DND-41 (cell line): ENCODE results near the gene GNAO1.

Experiments used
- EZH2 ChIP-seq: IDR thresholded peaks from 3 replicates; pipeline ENCODE4 v1.6.1; 2012; ENCODE audit warnings: borderline replicate concordance, low read depth, mild to moderate bottlenecking, moderate library complexity, low read length, inconsistent platforms; ENCODE audit not compliant: severe bottlenecking
- TF ChIP-seq, protein P1 (sequence below): IDR thresholded peaks from 2 replicates; pipeline ENCODE4 v1.5.1; 2012; ENCODE audit warnings: borderline replicate concordance, low read length, moderate library complexity, mild to moderate bottlenecking; ENCODE audit not compliant: poor library complexity, severe bottlenecking; ENCODE audit errors: extremely low read depth

DNA sequence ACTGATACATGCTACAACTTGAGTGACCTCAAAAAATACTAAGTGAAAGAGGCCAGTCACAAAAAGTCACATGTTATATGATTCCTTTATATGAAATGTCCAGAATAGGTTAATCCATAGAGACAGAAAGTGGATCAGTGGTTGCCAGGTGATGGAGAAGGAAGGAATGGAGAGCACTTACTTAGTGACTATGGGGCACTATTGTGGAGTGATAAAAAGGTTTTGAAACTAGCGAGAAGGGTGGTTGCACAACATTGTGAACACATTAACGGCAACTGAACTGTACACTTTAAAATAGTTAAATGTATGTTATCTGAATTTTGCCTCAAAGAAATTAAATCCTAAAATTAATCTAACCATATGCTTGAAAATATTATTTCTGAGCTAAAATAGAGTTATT, 208.2 kb downstream of the GNAO1 start:
- TF ChIP-seq, protein P1, sequence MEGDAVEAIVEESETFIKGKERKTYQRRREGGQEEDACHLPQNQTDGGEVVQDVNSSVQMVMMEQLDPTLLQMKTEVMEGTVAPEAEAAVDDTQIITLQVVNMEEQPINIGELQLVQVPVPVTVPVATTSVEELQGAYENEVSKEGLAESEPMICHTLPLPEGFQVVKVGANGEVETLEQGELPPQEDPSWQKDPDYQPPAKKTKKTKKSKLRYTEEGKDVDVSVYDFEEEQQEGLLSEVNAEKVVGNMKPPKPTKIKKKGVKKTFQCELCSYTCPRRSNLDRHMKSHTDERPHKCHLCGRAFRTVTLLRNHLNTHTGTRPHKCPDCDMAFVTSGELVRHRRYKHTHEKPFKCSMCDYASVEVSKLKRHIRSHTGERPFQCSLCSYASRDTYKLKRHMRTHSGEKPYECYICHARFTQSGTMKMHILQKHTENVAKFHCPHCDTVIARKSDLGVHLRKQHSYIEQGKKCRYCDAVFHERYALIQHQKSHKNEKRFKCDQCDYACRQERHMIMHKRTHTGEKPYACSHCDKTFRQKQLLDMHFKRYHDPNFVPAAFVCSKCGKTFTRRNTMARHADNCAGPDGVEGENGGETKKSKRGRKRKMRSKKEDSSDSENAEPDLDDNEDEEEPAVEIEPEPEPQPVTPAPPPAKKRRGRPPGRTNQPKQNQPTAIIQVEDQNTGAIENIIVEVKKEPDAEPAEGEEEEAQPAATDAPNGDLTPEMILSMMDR, result no peak
- no peak for TF ChIP-seq EZH2
